Fibroblast of peridontal ligament (primary cell): ENCODE results near the gene TET2.
A peak's percentile ranks its signal among the peaks of the same experiment; 100 is the strongest.
"Not testable (repeated sequence)": the region's sequence is repeated elsewhere in the genome, so short reads cannot be mapped to it uniquely, and the experiment has no call there.

Experiments used
- DNase-seq: peaks from one replicate; pipeline ENCODE4 v3.0.0-alpha.2; 2010; ENCODE audit errors: extremely low read depth

The TET2 gene

DNA sequence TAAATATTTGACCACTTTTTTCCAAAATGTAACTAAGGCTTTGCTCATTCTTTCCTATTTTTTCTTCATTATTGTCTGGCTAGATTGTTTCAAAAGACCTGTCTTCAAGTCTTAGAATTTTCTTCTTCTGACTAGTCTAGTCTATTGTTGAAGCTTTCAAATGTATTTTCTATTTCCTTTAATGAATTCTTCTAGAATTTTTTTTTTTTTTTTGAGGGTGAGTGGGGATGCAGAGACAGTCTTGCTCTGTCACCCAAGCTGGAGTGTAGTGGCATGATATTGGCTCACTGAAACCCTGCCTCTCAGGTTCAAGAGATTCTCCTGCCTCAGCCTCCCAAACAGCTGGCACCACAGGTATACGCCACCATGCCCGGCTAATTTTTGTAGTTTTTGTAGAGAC is 141.4 kb downstream of the TET2 start:
- DNase-seq, result no peak

DNA sequence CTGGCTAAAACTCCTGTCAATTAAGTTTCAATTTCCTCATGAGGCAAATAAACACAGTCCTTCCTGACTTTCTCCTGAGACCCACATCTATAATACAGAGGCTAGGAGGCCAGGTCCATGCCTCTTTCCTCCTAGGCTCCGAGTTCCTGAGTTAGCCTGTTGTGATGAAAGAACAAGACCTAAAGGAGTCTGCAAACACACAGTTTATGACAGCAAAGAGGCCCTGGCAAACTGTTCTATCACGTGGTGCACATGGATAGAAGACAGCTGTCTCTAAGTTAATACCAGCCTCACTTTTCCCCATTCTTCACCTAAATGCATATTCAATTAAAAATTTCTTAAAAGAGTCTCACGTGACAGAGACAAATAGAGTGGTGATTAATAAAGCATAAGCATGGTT is 145.2 kb downstream of the TET2 start:
- no peak for DNase-seq

DNA sequence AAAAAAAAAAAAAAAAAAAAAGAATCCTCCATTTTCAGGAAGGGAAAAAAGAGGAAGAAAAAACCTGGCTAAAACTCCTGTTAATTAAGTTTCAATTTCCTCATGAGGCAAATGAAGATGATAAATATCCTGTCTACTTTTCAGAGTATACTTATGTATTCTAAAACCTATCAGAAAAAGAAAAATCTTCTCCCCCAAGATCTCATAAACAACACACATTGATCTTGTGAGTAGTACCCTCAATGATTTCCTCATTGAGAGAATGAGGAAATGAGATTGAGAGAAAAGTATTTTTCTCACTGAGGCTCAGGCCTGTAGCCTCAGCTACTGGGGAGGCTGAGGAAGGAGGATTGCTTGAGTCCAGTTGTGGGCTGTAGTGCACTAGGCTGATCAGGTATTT is 146.7 kb downstream of the TET2 start:
- DNase-seq, result no peak

DNA sequence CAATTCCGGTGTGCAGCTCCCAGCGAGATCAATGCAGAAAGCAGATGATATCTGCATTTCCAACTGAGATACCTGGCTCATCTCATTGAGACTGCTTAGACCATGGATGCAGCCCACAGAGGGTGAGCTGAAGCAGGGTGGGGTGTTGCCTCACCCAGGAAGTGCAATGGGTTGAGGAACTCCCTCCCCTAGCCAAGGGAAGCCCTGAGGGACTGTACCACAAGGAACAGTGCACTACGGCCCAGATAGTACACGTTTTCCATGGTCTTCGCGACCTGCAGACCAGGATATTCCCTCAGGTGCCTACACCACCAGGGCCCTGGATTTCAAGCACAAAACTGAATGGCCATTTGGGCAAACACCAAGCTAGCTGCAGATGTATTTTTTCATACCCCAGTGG is 150.0 kb downstream of the TET2 start:
- DNase-seq, result no peak

DNA sequence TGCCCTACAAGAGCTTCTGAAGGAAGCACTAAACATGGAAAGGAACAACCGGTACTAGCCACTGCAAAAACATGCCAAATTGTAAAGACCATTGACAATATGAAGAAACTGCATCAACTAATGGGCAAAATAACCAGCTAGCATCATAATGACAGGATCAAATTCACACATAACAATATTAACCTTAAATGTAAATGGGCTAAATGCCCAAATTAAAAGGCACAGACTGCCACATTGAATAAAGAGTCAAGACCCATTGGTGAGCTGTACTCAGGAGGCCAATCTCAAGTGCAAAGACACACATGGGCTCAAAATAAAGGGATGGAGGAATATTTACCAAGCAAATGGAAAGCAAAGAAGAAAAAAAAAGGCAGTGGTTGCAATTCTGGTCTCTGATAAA is 152.4 kb downstream of the TET2 start:
- DNase-seq, result not testable (repeated sequence)

DNA sequence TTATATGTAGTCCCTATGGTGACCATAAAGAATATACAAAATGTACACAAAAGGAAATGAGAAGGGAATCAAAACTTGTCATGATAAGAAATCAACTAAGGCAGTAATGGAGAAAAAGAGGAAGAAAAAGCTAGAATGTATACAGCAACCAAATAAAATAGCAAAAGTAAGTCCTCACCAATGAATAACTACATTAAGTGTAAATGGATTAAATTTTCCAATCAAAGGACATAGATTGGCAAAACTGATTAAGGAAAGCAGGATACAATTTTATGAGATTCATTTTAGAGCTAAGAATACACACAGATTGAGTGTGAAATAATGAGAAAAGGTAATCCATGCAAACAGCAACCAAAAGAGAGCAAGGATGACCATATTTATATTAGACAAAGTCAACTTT is 157.4 kb downstream of the TET2 start:
- no peak for DNase-seq

DNA sequence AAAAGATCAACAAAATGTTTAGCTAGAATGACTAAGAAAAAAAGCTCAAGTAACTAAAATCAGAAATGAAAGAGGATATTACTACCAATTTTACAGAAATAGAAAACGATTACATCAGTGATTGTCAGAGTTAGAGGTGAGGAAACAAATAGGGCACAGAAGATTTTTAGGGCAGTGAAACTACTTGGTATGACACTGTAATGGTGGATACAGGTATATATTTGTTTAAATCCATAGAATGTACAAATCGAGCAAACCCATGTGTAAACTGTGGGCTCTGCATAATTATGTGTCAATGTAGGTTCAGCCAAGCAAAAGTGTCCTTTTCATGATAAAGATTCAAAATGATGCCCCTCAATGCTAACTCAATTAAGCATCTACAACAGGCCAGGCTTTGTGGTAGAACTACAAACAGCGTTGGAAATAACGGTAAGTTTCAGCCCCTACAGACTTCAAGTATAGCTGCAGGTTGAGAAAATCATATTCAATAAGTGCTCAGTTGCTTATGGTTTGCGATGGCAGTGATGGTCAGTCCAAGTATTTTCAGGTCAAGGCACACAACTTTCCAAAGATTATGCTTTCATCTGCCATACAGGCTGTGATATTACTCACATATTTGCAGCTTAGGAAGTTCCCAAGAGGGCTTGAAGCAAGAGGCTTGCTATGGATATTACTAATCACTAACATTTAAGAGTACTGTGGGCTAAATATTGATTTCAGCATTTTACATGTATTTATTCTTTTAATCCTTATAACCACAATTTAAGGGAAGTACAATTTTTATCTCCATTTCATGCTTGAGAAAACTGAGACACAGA is 158.6 kb downstream of the TET2 start:
- DNase-seq, result no peak

DNA sequence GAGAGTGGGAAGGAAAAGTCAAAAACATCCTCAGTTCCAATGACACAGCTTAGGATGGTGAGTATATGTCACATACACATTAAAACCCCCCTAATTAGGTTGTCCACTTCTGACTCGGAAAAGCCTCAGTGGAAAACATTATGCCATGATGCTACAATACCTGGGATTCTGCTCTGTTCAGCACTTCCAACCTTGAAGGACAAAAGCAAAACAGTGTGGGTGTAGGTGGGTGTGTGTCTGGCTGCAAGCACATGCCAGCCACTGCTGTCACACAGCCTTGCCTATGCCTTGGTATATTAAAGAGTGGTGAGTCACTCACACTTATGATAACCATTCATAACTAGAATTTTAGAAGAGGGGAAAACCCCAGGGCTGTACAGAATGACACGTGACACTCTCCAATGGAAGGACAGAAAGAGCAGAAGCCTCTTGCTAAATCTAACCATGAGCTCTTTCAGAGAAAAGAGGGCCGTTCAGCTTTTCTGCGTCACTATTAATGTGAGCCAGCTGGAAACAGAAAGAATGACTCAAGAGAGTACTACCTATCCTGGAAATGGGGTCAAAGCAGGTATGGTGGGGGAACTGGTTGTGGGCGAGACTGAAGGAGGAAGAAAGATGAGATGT is 159.6 kb downstream of the TET2 start:
- DNase-seq, result no peak

DNA sequence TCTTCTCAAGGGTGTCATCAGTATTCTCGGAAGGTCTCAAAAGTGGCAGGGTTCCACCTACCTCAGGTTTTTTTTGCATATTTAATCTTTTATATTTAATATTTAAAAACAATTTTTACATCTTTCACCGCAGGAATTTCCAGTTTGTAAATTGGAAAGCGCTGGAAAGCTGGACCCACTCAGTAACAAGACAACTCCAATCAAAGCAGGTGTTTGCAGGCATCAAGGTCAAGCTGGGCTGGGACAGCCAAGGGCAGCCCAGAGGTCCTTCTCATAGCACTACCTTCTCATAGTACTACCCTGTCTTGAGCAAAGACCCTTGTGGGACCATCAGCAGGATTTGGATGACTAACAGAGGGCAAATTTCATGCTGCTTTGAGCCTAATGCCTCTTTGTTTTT is 160.1 kb downstream of the TET2 start:
- no peak for DNase-seq

DNA sequence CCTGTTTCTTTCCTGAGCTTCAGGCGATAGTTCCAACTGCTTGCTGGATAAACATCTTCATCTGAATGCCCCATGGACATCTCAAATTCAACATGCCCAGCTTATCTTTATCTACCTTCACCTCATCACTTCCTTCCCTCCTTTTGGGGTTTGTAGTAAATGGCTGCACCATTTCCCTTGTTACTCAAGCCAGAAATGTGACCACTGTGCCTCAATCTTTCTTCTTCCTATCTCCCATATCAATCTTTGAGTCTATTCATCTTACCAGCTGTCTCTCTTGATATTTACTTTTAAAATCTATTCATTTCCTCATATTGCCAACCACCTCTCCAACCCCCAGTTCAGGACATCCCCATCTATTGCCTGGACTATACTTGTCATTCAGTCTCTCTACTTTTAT is 171.8 kb downstream of the TET2 start:
- DNase-seq, result no peak

DNA sequence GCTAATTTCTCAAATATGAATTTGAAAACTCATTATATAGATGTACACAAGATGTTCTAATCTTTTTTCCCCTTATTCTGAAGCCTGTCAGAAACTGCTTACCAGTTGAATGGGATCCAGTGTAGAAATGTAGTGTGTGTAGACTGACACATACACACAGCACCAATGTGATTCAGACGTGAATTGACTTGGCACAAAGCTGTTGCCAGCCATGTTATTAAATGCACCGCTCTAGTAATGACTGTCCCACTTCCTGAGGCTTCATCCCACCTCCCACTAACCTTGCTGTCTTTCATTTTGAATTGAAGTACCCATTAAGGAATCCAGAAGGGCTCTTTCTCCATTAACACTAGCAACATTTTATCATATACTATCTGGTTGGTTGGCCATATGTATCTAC is 180.5 kb downstream of the TET2 start:
- DNase-seq, result no peak

DNA sequence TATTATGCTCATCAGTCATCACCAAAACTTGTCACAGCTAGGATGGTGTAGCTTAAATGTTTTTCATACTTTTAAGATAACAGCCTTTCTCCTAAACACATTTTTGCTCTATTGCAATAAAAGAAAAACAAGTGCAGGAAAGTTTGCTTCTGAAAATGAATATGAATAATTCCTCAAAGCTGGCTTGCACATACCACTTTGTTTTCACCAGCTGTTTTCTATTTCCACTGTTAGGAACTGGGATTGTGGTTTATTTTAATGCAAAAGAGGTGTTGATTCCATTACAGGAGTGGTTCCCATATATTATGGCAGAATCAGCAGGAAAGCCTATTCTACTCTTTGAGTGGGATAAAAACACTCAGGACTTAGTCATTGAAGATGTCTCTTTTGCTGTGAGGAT is 181.3 kb downstream of the TET2 start:
- DNase-seq, result peak; percentile 37

DNA sequence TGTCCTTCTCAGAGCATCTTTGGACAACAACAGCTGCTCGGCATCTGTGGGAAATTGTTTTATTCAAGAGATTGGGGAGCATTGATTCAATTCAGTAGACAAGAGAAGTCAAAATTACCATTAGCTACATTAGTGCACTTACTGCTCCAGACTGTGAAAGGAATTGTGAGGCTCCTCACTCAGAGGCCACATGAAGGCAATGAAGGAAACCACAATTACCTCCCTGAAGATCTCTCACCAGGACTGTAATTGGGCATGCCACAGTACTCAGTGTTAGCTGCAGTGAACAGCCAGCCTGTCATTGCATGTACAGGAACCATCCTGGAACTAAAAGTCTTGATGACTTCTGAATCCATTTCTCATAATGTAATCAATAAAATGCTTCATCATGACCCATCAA is 182.4 kb downstream of the TET2 start:
- no peak for DNase-seq
